Measurements from ENCODE around the gene TPD52L2. TPM values are rescaled to one million over a fixed set of nuclear protein-coding genes. Genes with fewer than 3 reads are reported as not detected.

Gene TPD52L2
- total and polyA plus RNA-seq, 2 donors (not counting 1 experiment from before 2014, with no cell fraction given), result 39.9 to 41.3 TPM

DNA sequence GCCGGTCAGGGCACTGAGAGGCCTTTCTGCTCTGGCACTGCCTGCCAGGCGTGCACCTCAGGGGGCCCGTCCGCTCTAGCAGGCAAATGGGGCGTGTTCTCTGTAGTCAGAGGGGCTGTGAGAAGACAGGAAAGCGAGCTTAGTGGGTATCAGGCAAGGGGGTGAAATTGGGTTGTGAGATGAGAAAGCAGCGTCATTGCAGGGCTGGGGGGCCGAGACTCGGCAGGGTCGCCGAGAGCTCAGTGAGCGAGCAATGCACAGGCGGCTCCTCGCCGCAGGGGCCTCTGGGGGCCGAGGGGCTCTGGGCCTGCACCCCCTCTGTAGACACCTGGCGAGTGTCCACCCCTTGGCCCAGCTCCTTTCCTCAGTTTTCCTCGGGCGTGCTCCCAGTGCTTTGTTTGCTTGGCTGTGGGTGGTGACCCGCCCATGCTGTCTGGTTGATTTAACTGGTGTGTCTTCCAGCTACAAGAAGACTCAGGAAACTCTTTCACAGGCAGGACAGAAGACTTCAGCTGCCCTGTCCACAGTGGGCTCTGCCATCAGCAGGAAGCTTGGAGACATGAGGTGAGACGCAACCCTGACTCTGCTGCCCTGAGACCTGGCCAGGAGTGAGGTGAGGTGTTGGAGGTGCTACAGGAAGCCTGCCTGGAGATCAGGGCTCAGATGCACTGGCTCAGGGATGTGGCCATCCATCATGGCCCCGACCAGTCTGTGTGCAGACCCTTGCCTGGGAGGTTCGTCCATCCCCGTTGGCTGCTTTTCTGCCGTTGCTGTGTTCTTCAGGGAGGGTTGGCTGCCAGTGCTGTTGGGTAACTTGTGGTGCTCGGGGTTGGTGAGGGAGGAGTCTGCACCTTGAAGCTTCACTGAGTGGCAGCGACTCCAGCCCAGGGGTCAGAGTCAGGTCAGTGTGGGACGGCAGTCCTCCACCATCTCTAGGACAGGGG is 17.5 kb downstream of the TPD52L2 start:
- Mint-ChIP-seq H3K9me3 (ENCODE audit: insufficient read depth) (no peaks in the 10 kb centered on the region), H3K27ac (no peak overlapping the region), H3K4me1 (no peaks in the 10 kb centered on the region), H3K4me3 (no peak overlapping the region), H3K27me3 (no peaks in the 10 kb centered on the region)
- no peak overlapping the region for H2AFZ ChIP-seq (ENCODE audit: insufficient read depth, low read depth, low read length, poor library complexity, severe bottlenecking)
- H3K27ac ChIP-seq (ENCODE audit: low read length in 2 of 2), result no peak overlapping the region
- no peak for DNase-seq
- TF ChIP-seq EZH2 (IDR thresholded peaks at IDR 0.05; ENCODE audit: borderline replicate concordance, insufficient read depth, low read depth, low read length, poor library complexity, severe bottlenecking), result no peak
- TF ChIP-seq, protein P1, sequence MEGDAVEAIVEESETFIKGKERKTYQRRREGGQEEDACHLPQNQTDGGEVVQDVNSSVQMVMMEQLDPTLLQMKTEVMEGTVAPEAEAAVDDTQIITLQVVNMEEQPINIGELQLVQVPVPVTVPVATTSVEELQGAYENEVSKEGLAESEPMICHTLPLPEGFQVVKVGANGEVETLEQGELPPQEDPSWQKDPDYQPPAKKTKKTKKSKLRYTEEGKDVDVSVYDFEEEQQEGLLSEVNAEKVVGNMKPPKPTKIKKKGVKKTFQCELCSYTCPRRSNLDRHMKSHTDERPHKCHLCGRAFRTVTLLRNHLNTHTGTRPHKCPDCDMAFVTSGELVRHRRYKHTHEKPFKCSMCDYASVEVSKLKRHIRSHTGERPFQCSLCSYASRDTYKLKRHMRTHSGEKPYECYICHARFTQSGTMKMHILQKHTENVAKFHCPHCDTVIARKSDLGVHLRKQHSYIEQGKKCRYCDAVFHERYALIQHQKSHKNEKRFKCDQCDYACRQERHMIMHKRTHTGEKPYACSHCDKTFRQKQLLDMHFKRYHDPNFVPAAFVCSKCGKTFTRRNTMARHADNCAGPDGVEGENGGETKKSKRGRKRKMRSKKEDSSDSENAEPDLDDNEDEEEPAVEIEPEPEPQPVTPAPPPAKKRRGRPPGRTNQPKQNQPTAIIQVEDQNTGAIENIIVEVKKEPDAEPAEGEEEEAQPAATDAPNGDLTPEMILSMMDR (IDR thresholded peaks at IDR 0.05), result no peak
- 97% methylated on average over 26 of the region's 28 CpGs for WGBS (ENCODE audit: insufficient coverage)
- ChIA-PET POLR2A (interaction anchor here (0.6 kb wide), 1 partner anchor 90 kb away, joined by 4 read pairs; no protein-coding TSS in a partner anchor), CTCF (interaction anchor here (0.9 kb wide), 1 partner anchor 354 kb away, joined by 3 read pairs; no protein-coding TSS in a partner anchor)
- H3K9me3 ChIP-seq (ENCODE audit: control extremely low read depth in 1 of 3, control insufficient read depth in 2 of 3, insufficient read depth in 1 of 3, low read length in 2 of 3), result no peaks in the 10 kb centered on the region
- no peak overlapping the region for H3K4me2 ChIP-seq (replicated peaks; ENCODE audit: low read depth, low read length, poor library complexity, severe bottlenecking)
- no peaks in the 10 kb centered on the region for H3K4me1 ChIP-seq (ENCODE audit: control insufficient read depth in 2 of 2, insufficient read depth in 2 of 2, low read length in 2 of 2)
- no peak overlapping the region for H3K4me3 ChIP-seq (ENCODE audit: control extremely low read depth in 1 of 5, extremely low read depth in 1 of 5, insufficient read depth in 1 of 5, low read depth in 2 of 5, low read length in 4 of 5)
- intact Hi-C loops (cut with micrococcal nuclease), result no loop called here
- peaks cover 75% of the 10 kb centered on the region for H4K20me1 ChIP-seq (ENCODE audit: control insufficient read depth, insufficient read depth, low read length, poor library complexity, severe bottlenecking)
- ATAC-seq (ENCODE audit: low read depth), result no peak
- H3K79me2 ChIP-seq (ENCODE audit: control insufficient read depth, insufficient read depth, low read length), result peaks cover 44% of the 10 kb centered on the region
- H3K9ac ChIP-seq (ENCODE audit: low read length), result no peak overlapping the region
- H3K27me3 ChIP-seq (replicated peaks in 1 of 4; ENCODE audit: control extremely low read depth in 1 of 4, control insufficient read depth in 3 of 4, insufficient read depth in 4 of 4, low read length in 3 of 4), result no peaks in the 10 kb centered on the region
- peaks cover 8 to 39% of the 10 kb centered on the region in 2 experiments for H3K36me3 ChIP-seq (replicated peaks in 1 of 2; ENCODE audit: control extremely low read depth in 1 of 2, control insufficient read depth in 1 of 2, extremely low read depth in 1 of 2, insufficient read depth in 2 of 2, low read length in 1 of 2)

DNA sequence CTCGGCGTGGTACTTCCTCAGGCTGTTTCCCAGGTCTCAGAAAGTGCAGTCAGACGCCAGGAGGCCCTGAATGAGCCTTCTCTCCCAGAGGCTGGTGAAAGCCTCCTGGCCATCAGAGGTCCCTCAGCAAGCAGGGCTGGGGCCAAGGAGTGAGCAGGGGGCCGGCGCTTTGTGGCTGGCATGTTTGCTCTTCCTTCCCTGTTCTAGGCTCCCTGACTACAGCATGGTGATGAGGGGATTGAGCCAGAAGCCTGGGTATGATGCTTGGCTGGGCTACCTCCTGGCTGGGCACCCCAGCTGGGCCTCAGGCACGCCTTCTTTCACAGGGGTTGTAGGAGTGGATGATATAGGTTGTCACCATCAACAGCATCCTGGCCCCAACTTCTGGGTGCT is 18.1 kb downstream of the TPD52L2 start:
- no peak for TF ChIP-seq EZH2 (IDR thresholded peaks at IDR 0.05; ENCODE audit: borderline replicate concordance, insufficient read depth, low read depth, low read length, poor library complexity, severe bottlenecking)
- TF ChIP-seq, protein P1 (IDR thresholded peaks at IDR 0.05), result no peak
- no peak for DNase-seq
- WGBS (ENCODE audit: insufficient coverage), result 98% methylated on average over 5 of the region's 6 CpGs
- no peak overlapping the region for H3K4me2 ChIP-seq (replicated peaks; ENCODE audit: low read depth, low read length, poor library complexity, severe bottlenecking)
- Mint-ChIP-seq H3K27me3 (no peaks in the 10 kb centered on the region), H3K4me3 (no peak overlapping the region), H3K9me3 (ENCODE audit: insufficient read depth) (no peaks in the 10 kb centered on the region), H3K4me1 (no peaks in the 10 kb centered on the region), H3K27ac (no peak overlapping the region)
- intact Hi-C loops (cut with micrococcal nuclease), result no loop called here
- peaks cover 43% of the 10 kb centered on the region for H3K79me2 ChIP-seq (ENCODE audit: control insufficient read depth, insufficient read depth, low read length)
- no peak overlapping the region for H3K27ac ChIP-seq (ENCODE audit: low read length in 2 of 2)
- H4K20me1 ChIP-seq (ENCODE audit: control insufficient read depth, insufficient read depth, low read length, poor library complexity, severe bottlenecking), result peaks cover 75% of the 10 kb centered on the region
- H3K9me3 ChIP-seq (ENCODE audit: control extremely low read depth in 1 of 3, control insufficient read depth in 2 of 3, insufficient read depth in 1 of 3, low read length in 2 of 3), result no peaks in the 10 kb centered on the region
- H3K4me1 ChIP-seq (ENCODE audit: control insufficient read depth in 2 of 2, insufficient read depth in 2 of 2, low read length in 2 of 2), result no peaks in the 10 kb centered on the region
- ChIA-PET CTCF (no interaction called here), POLR2A (interaction anchor here (0.6 kb wide), 1 partner anchor 91 kb away, joined by 4 read pairs; no protein-coding TSS in a partner anchor)
- no peaks in the 10 kb centered on the region for H3K27me3 ChIP-seq (replicated peaks in 1 of 4; ENCODE audit: control extremely low read depth in 1 of 4, control insufficient read depth in 3 of 4, insufficient read depth in 4 of 4, low read length in 3 of 4)
- H2AFZ ChIP-seq (ENCODE audit: insufficient read depth, low read depth, low read length, poor library complexity, severe bottlenecking), result no peak overlapping the region
- no peak overlapping the region for H3K4me3 ChIP-seq (ENCODE audit: control extremely low read depth in 1 of 5, extremely low read depth in 1 of 5, insufficient read depth in 1 of 5, low read depth in 2 of 5, low read length in 4 of 5)
- ATAC-seq (ENCODE audit: low read depth), result no peak
- peaks cover 8 to 41% of the 10 kb centered on the region in 2 experiments for H3K36me3 ChIP-seq (replicated peaks in 1 of 2; ENCODE audit: control extremely low read depth in 1 of 2, control insufficient read depth in 1 of 2, extremely low read depth in 1 of 2, insufficient read depth in 2 of 2, low read length in 1 of 2)
- H3K9ac ChIP-seq (ENCODE audit: low read length), result no peak overlapping the region
